GM20431 (cell line): ENCODE data around the gene NRP2.

Experiments
- in situ Hi-C: fragments of 300-500 bp; cut with MseI, MboI; formaldehyde crosslinking; loops from one replicate; pipeline ENCODE4 v1.15.0; 2020; ENCODE audit warnings: low sequenced_read_pairs; ENCODE audit not compliant: unreplicated experiment

Gene NRP2

DNA sequence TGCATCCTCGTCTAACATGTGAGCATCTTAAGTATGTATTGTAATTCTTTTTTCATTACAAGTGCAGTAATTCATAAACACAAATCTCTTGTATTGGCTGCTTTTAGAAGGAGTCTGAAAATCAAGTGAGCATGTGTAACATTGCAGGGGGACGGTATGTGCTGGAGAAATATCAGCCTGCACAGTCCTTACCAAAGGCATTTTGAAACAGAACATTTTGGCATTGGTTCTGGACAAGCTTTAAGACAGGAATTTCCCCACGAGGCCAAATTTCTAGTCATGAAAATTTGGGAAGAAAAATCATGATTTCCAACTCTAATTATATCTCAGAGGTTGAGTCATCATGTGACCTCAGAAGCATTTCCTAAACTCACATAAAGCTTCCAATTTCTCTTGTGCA is 24.7 kb upstream of the NRP2 start:
- in situ Hi-C loops: no loop called here

GRCh38 chr2:205658068-205658467 is 24.2 kb upstream of the NRP2 start:
- in situ Hi-C loops: no loop called here

GRCh38 chr2:205658572-205658971 is 23.7 kb upstream of the NRP2 start:
- in situ Hi-C loops: no loop called here

GRCh38 chr2:205659922-205660321 is 22.4 kb upstream of the NRP2 start:
- in situ Hi-C loops: no loop called here

DNA sequence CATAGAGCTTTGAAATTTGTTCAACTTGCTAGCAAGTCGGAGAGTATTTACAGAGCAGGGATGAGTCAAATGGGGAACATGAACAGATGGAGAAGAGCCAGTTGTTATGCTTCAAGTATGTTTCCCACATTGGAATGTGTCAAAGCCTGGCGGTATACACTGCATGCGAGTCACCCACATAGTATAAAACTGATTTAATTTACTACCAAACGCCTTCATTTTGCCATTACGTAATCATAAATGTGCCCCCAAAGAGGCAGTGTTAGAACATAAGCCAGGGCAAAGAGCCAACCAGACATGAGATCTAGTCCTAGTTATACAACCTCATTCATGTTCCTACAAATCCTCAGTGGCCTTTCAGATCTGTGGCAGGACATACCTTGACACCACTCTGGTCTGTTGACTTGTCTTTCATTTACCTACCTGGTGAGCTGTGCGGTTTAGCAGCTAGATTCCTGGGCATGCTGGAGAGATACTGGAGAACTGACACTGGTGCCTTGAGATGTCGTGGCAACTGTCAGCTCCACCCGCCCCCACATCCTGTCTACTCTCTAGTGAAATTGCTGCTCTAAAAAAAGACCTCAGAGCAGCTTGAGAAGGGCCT is 21.7 kb upstream of the NRP2 start:
- in situ Hi-C loops: no loop called here

GRCh38 chr2:205661281-205661680 is 21.0 kb upstream of the NRP2 start:
- in situ Hi-C loops: no loop called here

DNA sequence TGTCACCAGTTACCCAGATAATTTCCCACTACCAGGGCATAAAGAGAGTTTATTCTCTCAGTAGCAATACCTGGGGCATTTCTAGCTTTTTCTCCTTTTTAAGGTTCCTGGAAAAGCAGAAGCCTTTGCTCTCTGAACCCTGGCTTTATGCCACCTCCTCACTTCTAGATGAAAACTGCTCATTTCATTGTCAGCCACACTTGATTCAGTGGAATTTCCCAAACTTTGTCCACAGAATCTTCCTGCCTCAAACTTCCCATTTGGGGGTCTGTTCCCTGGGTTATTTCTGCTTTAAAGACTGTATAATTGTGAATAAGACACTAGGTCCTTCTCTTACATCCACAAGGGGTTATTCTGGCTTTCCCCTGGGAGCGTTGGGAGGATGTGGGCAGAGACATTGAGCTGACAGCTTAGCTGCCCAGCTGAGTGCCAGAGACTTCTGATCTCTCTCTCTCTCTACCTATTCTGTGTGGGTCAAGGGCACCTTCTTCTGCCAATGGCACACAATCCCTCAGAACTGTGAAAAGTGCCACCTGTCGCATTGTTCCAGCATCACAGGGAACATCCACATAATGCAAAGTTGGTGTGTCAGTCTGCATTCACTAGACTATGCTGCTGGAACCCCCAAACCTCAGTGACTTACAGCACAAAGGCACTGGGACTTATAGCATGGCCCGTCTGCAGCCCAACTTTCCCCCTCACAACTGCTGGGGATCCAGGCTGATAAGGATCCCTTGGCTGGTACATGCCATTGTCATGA is 19.9 kb upstream of the NRP2 start:
- in situ Hi-C loops: no loop called here

DNA sequence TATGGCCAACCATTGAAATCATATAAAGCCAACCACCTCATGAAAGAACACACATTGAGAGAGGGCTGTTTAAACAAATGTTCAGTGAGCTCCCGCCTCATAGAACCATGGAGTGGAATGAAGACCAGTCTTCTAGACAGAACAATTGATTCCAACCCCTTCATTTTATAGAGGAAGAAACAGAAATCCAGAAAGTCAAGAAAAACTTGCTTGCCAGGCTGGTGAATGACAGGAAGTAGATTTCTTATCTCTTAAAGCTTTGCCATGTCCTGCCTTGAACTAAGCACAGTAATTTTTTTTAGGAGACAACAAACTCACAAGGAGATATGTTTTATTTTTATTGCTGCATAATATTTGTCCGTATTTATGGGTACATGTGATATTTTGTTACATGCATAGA is 16.5 kb upstream of the NRP2 start:
- in situ Hi-C loops: no loop called here

GRCh38 chr2:205670292-205670691 is 12.0 kb upstream of the NRP2 start:
- in situ Hi-C loops: no loop called here

DNA sequence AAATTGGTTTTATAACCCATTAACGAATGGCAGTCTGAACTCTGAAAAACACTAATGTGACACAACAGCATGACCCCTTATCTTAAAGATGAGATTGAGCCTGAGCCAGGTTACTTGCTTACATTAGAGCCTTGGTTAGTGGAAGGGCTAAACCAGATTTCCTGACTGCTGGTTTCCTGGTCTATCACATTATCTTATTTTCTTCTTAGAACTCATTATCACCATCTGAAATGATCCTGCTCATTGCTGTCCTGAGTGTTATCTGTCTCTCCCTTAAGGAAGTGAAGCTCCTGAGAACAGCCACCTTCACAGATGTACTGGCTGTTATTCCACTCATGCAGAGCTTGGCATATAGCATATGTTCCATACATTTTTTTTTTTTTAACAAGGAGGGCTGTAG is 9.0 kb upstream of the NRP2 start:
- in situ Hi-C loops: no loop called here

GRCh38 chr2:205675861-205676516 is 6.3 kb upstream of the NRP2 start:
- in situ Hi-C loops: no loop called here

- in situ Hi-C loops: no loop called here
These were observed 3.7 kb upstream of the NRP2 start for GRCh38 chr2:205678541-205679142.

DNA sequence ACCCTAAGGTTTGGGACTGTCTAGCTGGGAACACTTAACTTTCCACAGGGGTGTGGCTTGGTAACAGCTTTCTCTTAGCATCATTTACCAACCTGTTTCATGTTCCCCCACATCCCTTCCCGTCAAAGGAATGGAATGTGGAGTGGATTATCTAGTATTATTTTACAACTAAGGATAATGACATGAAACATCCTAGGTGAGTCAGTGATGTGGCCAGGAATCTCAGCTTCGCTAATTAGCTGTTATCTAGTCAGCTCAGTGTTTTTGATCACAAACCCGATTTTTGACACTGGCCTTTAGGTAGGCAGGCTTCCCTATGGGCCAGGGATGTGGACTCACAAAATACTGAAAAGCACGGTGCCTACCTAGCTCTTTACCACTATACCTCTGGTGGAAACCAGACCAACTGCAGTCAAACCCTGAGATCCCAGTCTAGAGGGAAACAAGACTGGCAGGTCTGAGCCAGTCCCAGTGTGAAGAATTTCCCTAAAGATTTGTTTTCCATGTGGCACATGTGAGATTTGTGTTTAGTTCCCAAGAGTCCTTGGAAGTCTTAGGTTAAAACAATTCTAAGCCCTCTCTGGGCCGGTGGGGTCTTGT is 2.8 kb upstream of the NRP2 start:
- in situ Hi-C loops: no loop called here

DNA sequence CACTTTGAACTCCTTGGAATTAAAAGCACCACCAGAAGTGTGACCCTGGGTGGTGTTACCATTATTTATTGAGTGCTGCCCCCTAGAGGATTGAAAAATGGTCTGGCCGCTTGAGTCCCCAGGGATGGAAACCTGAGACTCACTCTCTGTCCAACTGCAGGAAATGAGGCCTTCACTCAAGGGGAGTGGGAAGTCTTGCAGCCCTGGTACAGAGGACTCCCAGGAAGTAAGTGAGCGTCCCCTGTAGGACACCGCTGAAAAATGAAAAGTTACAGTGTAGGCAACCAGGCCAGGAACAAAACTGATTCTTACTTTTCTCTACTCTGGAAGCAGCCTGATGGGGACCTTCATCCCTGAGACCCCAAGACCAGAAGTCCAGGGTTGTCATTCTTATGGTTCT is 2.2 kb upstream of the NRP2 start:
- in situ Hi-C loops: no loop called here

DNA sequence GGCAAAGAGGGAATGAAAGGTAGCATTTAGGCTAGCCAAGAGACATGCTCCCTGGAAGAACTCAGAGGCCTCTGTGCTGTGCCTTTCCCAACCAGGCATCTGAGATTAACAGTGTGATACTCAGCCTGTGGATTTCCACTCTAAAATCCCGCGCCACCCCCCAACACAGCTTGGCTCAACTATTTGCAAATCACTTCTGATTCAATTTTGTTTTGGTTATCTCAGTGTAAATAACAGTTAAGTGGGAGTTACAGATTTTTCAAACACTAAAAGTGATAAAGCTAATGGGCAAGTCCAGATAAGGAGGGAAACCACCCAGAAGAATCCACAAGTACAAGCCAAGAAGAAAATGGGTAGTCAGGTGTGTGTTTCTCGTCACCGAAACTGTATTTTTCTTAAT is 1.4 kb upstream of the NRP2 start:
- in situ Hi-C loops: no loop called here

DNA sequence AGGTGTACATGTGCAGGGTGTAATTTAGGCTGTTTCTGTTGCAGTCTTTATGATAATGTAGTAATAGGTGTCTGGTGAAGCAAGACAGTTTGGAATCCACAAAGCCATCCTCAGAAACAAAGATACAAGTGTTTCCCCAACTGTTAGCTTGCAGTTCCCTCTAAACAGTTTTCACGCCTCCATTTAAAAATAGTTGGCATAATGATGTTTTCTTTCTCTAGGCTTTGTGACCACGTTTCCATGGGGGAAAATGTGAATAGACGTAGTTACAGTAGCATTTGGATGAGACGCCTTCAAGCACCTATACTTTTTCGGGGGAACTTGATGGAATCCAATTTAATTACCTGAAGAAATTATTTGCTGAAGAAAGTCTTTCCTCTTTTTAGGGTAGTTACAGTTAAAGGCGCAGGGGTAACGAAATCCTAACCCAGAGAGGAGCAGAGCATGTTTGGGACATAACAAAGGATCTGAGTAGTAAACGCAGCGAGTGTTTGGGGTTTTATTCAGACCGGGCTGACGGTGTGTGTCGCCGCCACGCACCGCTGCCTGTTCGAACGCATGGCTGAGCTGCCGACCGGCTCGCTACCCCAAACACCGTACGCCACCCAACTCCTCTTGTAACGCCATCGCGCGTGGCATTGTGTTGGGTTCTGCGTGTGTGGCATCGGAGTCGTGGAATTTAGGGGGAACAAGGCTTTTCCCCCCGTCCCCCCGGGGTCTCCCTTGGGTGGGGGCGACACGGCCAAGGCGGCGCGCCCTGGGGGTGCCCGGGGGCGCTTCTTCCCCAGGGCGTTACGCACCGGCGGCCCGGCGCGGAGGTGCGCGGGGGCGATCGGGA is 681 bp upstream of the NRP2 start:
- in situ Hi-C loops: no loop called here

DNA sequence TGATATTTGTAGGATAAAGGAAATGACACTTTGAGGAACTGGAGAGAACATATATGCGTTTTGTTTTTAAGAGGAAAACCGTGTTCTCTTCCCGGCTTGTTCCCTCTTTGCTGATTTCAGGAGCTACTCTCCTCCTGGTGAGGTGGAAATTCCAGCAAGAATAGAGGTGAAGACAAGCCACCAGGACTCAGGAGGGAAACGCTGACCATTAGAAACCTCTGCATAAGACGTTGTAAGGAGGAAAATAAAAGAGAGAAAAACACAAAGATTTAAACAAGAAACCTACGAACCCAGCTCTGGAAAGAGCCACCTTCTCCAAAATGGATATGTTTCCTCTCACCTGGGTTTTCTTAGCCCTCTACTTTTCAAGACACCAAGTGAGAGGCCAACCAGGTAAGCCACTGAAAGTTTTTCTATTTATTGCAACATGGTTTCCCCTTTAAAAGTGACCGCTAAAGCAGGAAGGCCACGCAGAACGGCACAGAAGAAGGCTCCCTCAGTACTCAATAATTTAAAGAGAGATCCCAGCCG is 735 bp downstream of the NRP2 start:
- in situ Hi-C loops: no loop called here

- in situ Hi-C loops: no loop called here
These were observed 1.4 kb downstream of the NRP2 start for GRCh38 chr2:205683502-205684367.

DNA sequence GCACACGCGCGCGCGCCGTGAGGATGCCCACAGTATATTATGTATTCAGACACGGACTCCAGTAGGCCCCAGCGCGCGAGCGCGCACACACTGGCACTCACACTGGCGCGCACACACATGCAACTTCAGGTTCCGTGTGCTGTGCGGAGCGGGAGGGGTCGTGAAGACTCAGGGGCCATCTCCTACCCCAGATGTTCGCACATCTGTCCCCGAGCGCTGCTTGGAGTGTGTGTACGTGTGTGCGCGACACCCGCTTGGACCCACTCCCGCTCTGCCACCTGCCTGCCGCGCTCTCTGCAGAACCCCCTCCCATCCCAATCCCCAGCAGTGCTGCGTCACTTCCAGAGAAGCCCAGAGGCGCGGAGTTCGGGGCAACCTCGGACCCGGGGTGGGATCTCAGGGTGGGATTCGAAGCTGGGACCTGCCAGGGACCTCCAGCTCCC is 2.6 kb downstream of the NRP2 start:
- in situ Hi-C loops: no loop called here
